HepG2 (cell line): ENCODE results near the gene YY1. TPM values are rescaled to one million over a fixed set of nuclear protein-coding genes. Genes with fewer than 3 reads are reported as not detected.

Experiments
- CENPBD1 ChIP-seq: sonication (generic); formaldehyde crosslinking; IDR thresholded peaks from 2 replicates; pipeline ENCODE4 v1.8.0; 2022; ENCODE audit warnings: missing genetic modification reagents, low read depth, mild to moderate bottlenecking, borderline replicate concordance
- CREM ChIP-seq, 2 experiments: sonication (generic) in 1 of 2; formaldehyde crosslinking in 1 of 2; IDR thresholded peaks; 2 replicates each; pipeline versions ENCODE4 v1.4.0 to v1.6.1; 2016 to 2020; ENCODE audit warnings: antibody characterized with exemption in 1 of 2, mild to moderate bottlenecking in 1 of 2, missing genetic modification reagents in 1 of 2
- IRF2 ChIP-seq: IDR thresholded peaks from 2 replicates; pipeline ENCODE4 v1.6.1; 2018; ENCODE audit warnings: missing genetic modification reagents, missing compliant biosample characterization
- MLLT10 ChIP-seq: sonication (generic); formaldehyde crosslinking; IDR thresholded peaks from 2 replicates; pipeline ENCODE4 v1.4.0; 2020; ENCODE audit warnings: missing genetic modification reagents
- NAIF1 ChIP-seq: sonication (generic); formaldehyde crosslinking; IDR thresholded peaks from 2 replicates; pipeline ENCODE4 v1.5.0; 2020; ENCODE audit warnings: mild to moderate bottlenecking, missing genetic modification reagents, borderline replicate concordance
- NCOA1 ChIP-seq: sonication (generic); formaldehyde crosslinking; IDR thresholded peaks from 2 replicates; pipeline ENCODE4 v1.9.0; 2021; ENCODE audit warnings: missing genetic modification reagents
- PATZ1 ChIP-seq: sonication (generic); formaldehyde crosslinking; IDR thresholded peaks from 2 replicates; pipeline ENCODE4 v1.4.0; 2020; ENCODE audit warnings: missing genetic modification reagents
- SIN3B ChIP-seq: fragments of 150-350 bp; IDR thresholded peaks from 2 replicates; pipeline ENCODE4 v1.6.1; 2014; ENCODE audit warnings: low read length
- SMARCC2 ChIP-seq: fragments of 450-650 bp; IDR thresholded peaks from 2 replicates; pipeline ENCODE4 v1.6.1; 2017; ENCODE audit warnings: antibody characterized with exemption, mild to moderate bottlenecking
- SPEN ChIP-seq: sonication (generic); formaldehyde crosslinking; IDR thresholded peaks from 2 replicates; pipeline ENCODE4 v1.5.1; 2020; ENCODE audit warnings: low read depth, mild to moderate bottlenecking, missing genetic modification reagents
- TOPORS ChIP-seq: sonication (generic); formaldehyde crosslinking; IDR thresholded peaks from 2 replicates; pipeline ENCODE4 v1.8.0; 2023; ENCODE audit warnings: mild to moderate bottlenecking, missing genetic modification reagents
- ZNF18 ChIP-seq: sonication (generic); formaldehyde crosslinking; IDR thresholded peaks from 2 replicates; pipeline ENCODE4 v1.8.0; 2022; ENCODE audit warnings: mild to moderate bottlenecking, missing genetic modification reagents; ENCODE audit not compliant: insufficient replicate concordance
- ZNF234 ChIP-seq: sonication (generic); formaldehyde crosslinking; conservative IDR thresholded peaks from 2 replicates; pipeline ENCODE4 v1.5.1; 2020; ENCODE audit warnings: mild to moderate bottlenecking, missing genetic modification reagents
- ZNF333 ChIP-seq: sonication (generic); formaldehyde crosslinking; IDR thresholded peaks from 2 replicates; pipeline ENCODE4 v1.4.0; 2020; ENCODE audit warnings: mild to moderate bottlenecking, missing genetic modification reagents, borderline replicate concordance
- ZNF562 ChIP-seq: sonication (generic); formaldehyde crosslinking; IDR thresholded peaks from 2 replicates; pipeline ENCODE4 v1.8.0; 2022; ENCODE audit warnings: missing genetic modification reagents, borderline replicate concordance
- ZNF609 ChIP-seq: sonication (generic); formaldehyde crosslinking; IDR thresholded peaks from 2 replicates; pipeline ENCODE4 v1.4.0; 2020; ENCODE audit warnings: mild to moderate bottlenecking, missing genetic modification reagents, borderline replicate concordance
- ZNF766 ChIP-seq: sonication (generic); formaldehyde crosslinking; IDR thresholded peaks from 2 replicates; pipeline ENCODE4 v1.5.0; 2020; ENCODE audit warnings: missing genetic modification reagents, borderline replicate concordance
- ZNF790 ChIP-seq: sonication (generic); formaldehyde crosslinking; IDR thresholded peaks from 2 replicates; pipeline ENCODE4 v1.8.0; 2022; ENCODE audit warnings: missing genetic modification reagents, mild to moderate bottlenecking, borderline replicate concordance
- ZSCAN30 ChIP-seq: sonication (generic); formaldehyde crosslinking; IDR thresholded peaks from 2 replicates; pipeline ENCODE4 v1.5.0; 2020; ENCODE audit warnings: mild to moderate bottlenecking, missing genetic modification reagents
- polyA plus RNA-seq, 8 experiments: library from polyadenylated mRNA; depleted of rRNA in 3 of 8; stranded (reverse) in 7 of 8; unstranded in 1 of 8; fragments of >200 nt; fragmentation: Illumina TruSeq in 4 of 8; extraction: Trizol in 4 of 8; gene quantifications; 2 replicates each; pipeline versions ENCODE4 v1.2.1 to v1.2.3, GENCODE V29; 2011 to 2016; ENCODE audit warnings: low read depth in 4 of 8, missing spikeins in 1 of 8, mixed read lengths in 1 of 8; ENCODE audit not compliant: insufficient read depth in 1 of 8
- total RNA-seq, 5 experiments: library from RNA; depleted of rRNA; stranded (reverse); fragments of >200 nt; fragmentation: Illumina TruSeq; extraction: Trizol; gene quantifications; 2 replicates each; pipeline ENCODE4 v1.2.3, GENCODE V29; 2016; ENCODE audit warnings: low read depth in 1 of 5

YY1 gene
- total and polyA plus RNA-seq, 2 of the 13 experiments (the other 11 are each of a cell fraction or from before 2014, with no cell fraction given) = 29.4 to 68.1 TPM

- TF ChIP-seq NAIF1 (CRISPR knock-in tag) (no peak), ZNF790 (0 out of 2 replicates have a peak, but pooled peaks have one; percentile 21), CREM (IDR thresholded peaks at IDR 0.05) (no peak), CREM (CRISPR knock-in tag; IDR thresholded peaks at IDR 0.05) (no peak), ZNF562 (no peak; the same call in 1 of the 2 replicates), SMARCC2 (no peak), NCOA1 (CRISPR knock-in tag) (peak; percentile 59; the same call in 1 of the 2 replicates), ZNF766 (0 out of 2 replicates have a peak, but pooled peaks have one; percentile 82), ZSCAN30 (no peak), TOPORS (CRISPR knock-in tag) (no peak; the same call in 1 of the 2 replicates), ZNF18 (CRISPR knock-in tag) (no peak), SPEN (CRISPR knock-in tag) (peak; percentile 69), ZNF234 (CRISPR knock-in tag) (no peak), ZNF333 (CRISPR knock-in tag) (no peak), MLLT10 (CRISPR knock-in tag) (no peak), PATZ1 (CRISPR knock-in tag) (peak; percentile 97), ZNF609 (CRISPR knock-in tag) (0 out of 2 replicates have a peak, but pooled peaks have one; percentile 51), IRF2 (CRISPR knock-in tag) (no peak), CENPBD1 (CRISPR knock-in tag) (no peak; the same call in 1 of the 2 replicates), SIN3B (no peak)
Measured at GRCh38 chr14:100285021-100285912, 46.3 kb downstream of the YY1 start (continued).
